ENCODE results near the gene GPANK1. TPM values are rescaled to one million over a fixed set of nuclear protein-coding genes. Genes with fewer than 3 reads are reported as not detected.

The GPANK1 gene
- total RNA-seq, 1 experiment from 2014 or later: 11.5 TPM

DNA sequence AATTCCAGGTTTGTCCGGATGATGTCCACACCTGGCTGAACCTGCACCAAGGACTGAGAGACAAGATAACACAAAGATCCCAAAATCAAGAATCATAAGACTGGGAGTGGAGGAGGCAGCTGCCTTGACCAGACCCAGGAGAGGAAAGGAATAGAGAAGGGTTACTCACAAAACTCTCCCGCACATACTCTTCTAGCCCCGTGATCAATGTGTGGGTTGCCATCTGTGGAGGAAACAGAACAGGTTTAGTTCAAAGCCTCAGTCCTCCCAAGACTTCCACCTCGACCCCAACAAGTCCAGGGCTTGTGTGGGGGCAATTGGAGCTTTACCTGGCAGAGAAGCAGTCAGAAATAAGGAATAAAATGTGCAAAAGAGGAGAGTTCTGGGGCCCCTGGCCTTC, 23.4 kb downstream of the GPANK1 start:
- no peaks in the 10 kb centered on the region for H3K27me3 ChIP-seq (ENCODE audit: insufficient read depth, low read depth)
- H3K4me3 ChIP-seq: no peak overlapping the region
- H3K4me2 ChIP-seq: no peak overlapping the region
- H3K27ac ChIP-seq: no peak overlapping the region
- H3K79me2 ChIP-seq (ENCODE audit: low read depth): no peaks in the 10 kb centered on the region
- BruUV-seq (replicated peaks): no TSS peak
- ChIA-PET CTCF (no interaction called here), POLR2A (ENCODE audit: unreplicated experiment) (no interaction called here)
- no peaks in the 10 kb centered on the region for H3K9me3 ChIP-seq (ENCODE audit: insufficient read depth, low read depth)
- no peaks in the 10 kb centered on the region for H3K9me2 ChIP-seq (ENCODE audit: insufficient read depth)
- no peak for TF ChIP-seq CTCF (conservative IDR thresholded peaks at IDR 0.05)
- TF ChIP-seq EZH2 (IDR thresholded peaks at IDR 0.05; ENCODE audit: low read depth): no peak
- intact Hi-C loops (cut with micrococcal nuclease; ENCODE audit: unreplicated experiment): no loop called here
- no peak overlapping the region for H2AFZ ChIP-seq
- H4K20me1 ChIP-seq (ENCODE audit: insufficient read depth): peaks cover 17% of the 10 kb centered on the region; the same call in 1 of the 2 replicates
- H3K36me3 ChIP-seq (ENCODE audit: low read depth): peaks cover 23% of the 10 kb centered on the region
- peaks cover 43% of the 10 kb centered on the region; the same call in 1 of the 2 replicates for H3F3A ChIP-seq (ENCODE audit: insufficient read depth, low read depth)
- no peaks in the 10 kb centered on the region for H3K4me1 ChIP-seq (replicated peaks; ENCODE audit: insufficient read depth)
- no peak for DNase-seq

DNA sequence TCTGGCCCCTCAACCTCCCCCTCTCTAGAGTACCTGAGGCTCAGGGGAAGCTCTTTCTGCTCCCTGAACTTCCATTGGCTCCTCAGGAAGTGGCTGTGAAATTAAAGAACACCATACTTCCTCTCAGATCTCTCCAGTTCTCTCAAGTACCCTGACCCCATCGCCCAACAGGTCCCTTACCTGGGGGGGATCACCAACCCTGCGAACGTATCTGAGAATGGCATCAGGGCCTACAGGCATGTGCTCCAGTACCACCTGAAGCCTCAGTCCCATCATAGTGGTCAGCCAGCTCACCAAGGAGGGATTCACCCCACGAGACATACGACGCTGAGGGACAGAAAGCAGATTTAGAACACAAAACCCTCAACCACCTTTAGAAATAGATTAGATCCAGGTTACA, 24.2 kb downstream of the GPANK1 start:
- no peak for DNase-seq
- Histone ChIP-seq H4K20me1 (ENCODE audit: insufficient read depth) (peaks cover 17% of the 10 kb centered on the region; the same call in 1 of the 2 replicates), H3K36me3 (ENCODE audit: low read depth) (peaks cover 20% of the 10 kb centered on the region), H3F3A (ENCODE audit: insufficient read depth, low read depth) (peaks cover 47% of the 10 kb centered on the region; the same call in 1 of the 2 replicates), H3K79me2 (ENCODE audit: low read depth) (no peaks in the 10 kb centered on the region), H3K9me2 (ENCODE audit: insufficient read depth) (no peaks in the 10 kb centered on the region), H2AFZ (no peak overlapping the region), H3K4me2 (no peak overlapping the region), H3K4me3 (no peak overlapping the region), H3K27ac (no peak overlapping the region), H3K9me3 (ENCODE audit: insufficient read depth, low read depth) (no peaks in the 10 kb centered on the region), H3K4me1 (replicated peaks; ENCODE audit: insufficient read depth) (no peaks in the 10 kb centered on the region), H3K27me3 (ENCODE audit: insufficient read depth, low read depth) (no peaks in the 10 kb centered on the region)
- intact Hi-C loops (cut with micrococcal nuclease; ENCODE audit: unreplicated experiment): no loop called here
- POLR2A ChIA-PET (ENCODE audit: unreplicated experiment): interaction anchor here (0.5 kb wide), 1 partner anchor 8 kb away, joined by 3 read pairs; no protein-coding TSS in a partner anchor
- TF ChIP-seq EZH2 (IDR thresholded peaks at IDR 0.05; ENCODE audit: low read depth): no peak
- TF ChIP-seq CTCF (conservative IDR thresholded peaks at IDR 0.05): no peak
- TSS peak; percentile 15 for BruUV-seq (replicated peaks)
- CTCF ChIA-PET: interaction anchor here (0.6 kb wide), 1 partner anchor 88 kb away, joined by 6 read pairs; no protein-coding TSS in a partner anchor

DNA sequence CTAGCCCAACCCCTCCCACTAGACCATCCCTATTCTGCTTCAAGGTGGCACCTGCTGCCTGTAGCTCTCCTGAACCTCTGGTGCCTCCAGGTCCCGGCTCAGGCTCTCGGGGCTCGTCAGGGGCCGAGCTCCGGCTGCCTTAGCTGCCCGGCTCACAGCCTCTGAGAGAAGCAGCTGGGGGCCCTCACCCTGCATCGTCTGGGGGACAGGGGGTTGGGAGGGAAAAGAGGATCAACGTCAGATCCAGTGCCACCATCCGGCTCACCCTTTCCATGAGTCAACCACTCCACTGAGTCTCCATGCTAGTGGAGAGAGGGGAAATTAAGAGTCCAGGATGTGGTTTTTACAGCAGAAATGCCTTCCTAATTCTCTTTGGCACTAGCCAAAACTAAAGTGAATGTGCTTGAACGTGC, 25.3 kb downstream of the GPANK1 start:
- intact Hi-C loops (cut with micrococcal nuclease; ENCODE audit: unreplicated experiment): loop anchor here (2.0 kb wide), 1 partner anchor 19 kb away; the partner anchor contains the start of gene PRRC2A
- TF ChIP-seq EZH2 (IDR thresholded peaks at IDR 0.05; ENCODE audit: low read depth): no peak
- no peak for TF ChIP-seq CTCF (conservative IDR thresholded peaks at IDR 0.05)
- POLR2A ChIA-PET (ENCODE audit: unreplicated experiment): no interaction called here
- CTCF ChIA-PET: no interaction called here
- no peaks in the 10 kb centered on the region for H3K4me1 ChIP-seq (replicated peaks; ENCODE audit: insufficient read depth)
- H3F3A ChIP-seq (ENCODE audit: insufficient read depth, low read depth): peaks cover 59% of the 10 kb centered on the region
- H3K27ac ChIP-seq: no peak overlapping the region
- H3K9me3 ChIP-seq (ENCODE audit: insufficient read depth, low read depth): no peaks in the 10 kb centered on the region
- H3K9me2 ChIP-seq (ENCODE audit: insufficient read depth): no peaks in the 10 kb centered on the region
- H3K4me3 ChIP-seq: no peak overlapping the region
- H3K79me2 ChIP-seq (ENCODE audit: low read depth): no peaks in the 10 kb centered on the region
- no peaks in the 10 kb centered on the region for H3K27me3 ChIP-seq (ENCODE audit: insufficient read depth, low read depth)
- no peak overlapping the region for H2AFZ ChIP-seq
- 0 out of 2 replicates have a peak, but pooled peaks cover 15% of the 10 kb centered on the region for H3K36me3 ChIP-seq (ENCODE audit: low read depth)
- H3K4me2 ChIP-seq: no peak overlapping the region
- DNase-seq: no peak
- peaks cover 17% of the 10 kb centered on the region; the same call in 1 of the 2 replicates for H4K20me1 ChIP-seq (ENCODE audit: insufficient read depth)
- BruUV-seq (replicated peaks): no TSS peak
